Heart left ventricle (tissue), 16 donors: ENCODE results near the gene TRPV3. TPM values are rescaled to one million over a fixed set of nuclear protein-coding genes. Genes with fewer than 3 reads are reported as not detected.

Experiments
- ATAC-seq, 4 donors: fragments of 200-7000 bp; cut with Tn5 transposase; one replicate each; pipeline ENCODE4 v1.9.1; 2020 to 2022; ENCODE audit warnings: moderate library complexity in 4 of 4, mild to moderate bottlenecking in 3 of 4, moderate number of reproducible peaks in 1 of 4
- DNase-seq, 5 donors: peaks; one replicate each; pipeline ENCODE4 v3.0.0-alpha.2; 2020
- H3K27ac ChIP-seq, 12 donors: fragments of 200-600 bp; sonication (generic) in 4 of 12; one replicate each; pipeline versions ENCODE4 v1.5.0 to v1.8.0; 2016 to 2022; ENCODE audit warnings: mild to moderate bottlenecking in 2 of 12
- H3K27me3 ChIP-seq, 9 donors: fragments of 200-600 bp; sonication (generic) in 2 of 9; one replicate each; pipeline versions ENCODE4 v1.5.1 to v1.8.0; 2016 to 2022; ENCODE audit warnings: mild to moderate bottlenecking in 3 of 9
- H3K36me3 ChIP-seq, 9 donors: fragments of 200-600 bp; sonication (generic) in 2 of 9; one replicate each; pipeline versions ENCODE4 v1.5.0 to v1.8.0; 2018 to 2022; ENCODE audit warnings: mild to moderate bottlenecking in 2 of 9
- H3K4me1 ChIP-seq, 12 donors: fragments of 200-600 bp; sonication (generic) in 4 of 12; one replicate each; pipeline versions ENCODE4 v1.5.0 to v1.8.0; 2016 to 2022; ENCODE audit warnings: mild to moderate bottlenecking in 3 of 12
- H3K4me3 ChIP-seq, 12 donors: fragments of 200-600 bp; sonication (generic) in 4 of 12; one replicate each; pipeline versions ENCODE4 v1.5.0 to v1.8.0; 2017 to 2022; ENCODE audit warnings: mild to moderate bottlenecking in 9 of 12, moderate library complexity in 4 of 12
- H3K9me3 ChIP-seq, 12 donors: fragments of 200-600 bp; sonication (generic) in 4 of 12; one replicate each; pipeline versions ENCODE4 v1.5.0 to v1.8.0; 2016 to 2022; ENCODE audit warnings: mild to moderate bottlenecking in 1 of 12
- POLR2A ChIP-seq, 2 donors: fragments of 450-650 bp; IDR thresholded peaks; one replicate each; pipeline ENCODE4 v1.6.1; 2017; ENCODE audit warnings: antibody characterized with exemption in 2 of 2, mild to moderate bottlenecking in 2 of 2, moderate library complexity in 2 of 2
- WGBS, 4 donors: extraction: QIAGEN DNeasy Blood & Tissue Kit in 2 of 4; methylation state at CpG; one replicate each; pipeline versions ENCODE4 v1.1.5 to v1.1.7; 2013 to 2018; 5-methylcytosine and 5-hydroxymethylcytosine counted together
- intact Hi-C, 10 donors: fragments of 100-400 bp; cut with DNase I; formaldehyde crosslinking; loops; one replicate each; pipeline versions ENCODE4 v1.11.1 to v1.14.2; 2022
- polyA plus RNA-seq, 2 donors: library from polyadenylated mRNA; stranded (reverse); fragments of 200-250 nt; gene quantifications; one replicate each; pipeline ENCODE4 v1.2.3, GENCODE V29; 2013
- total RNA-seq, 9 donors: library from RNA; depleted of rRNA in 2 of 9; stranded (reverse); fragments of >200 nt in 2 of 9; fragmentation: NEBNext Ultra II Directional in 3 of 9; extraction: Animal tissue kit (Norgen Biotek cat#: 25700) in 3 of 9; gene quantifications; one replicate each; pipeline versions ENCODE4 v1.1.0 to v1.2.4, GENCODE V29; 2016 to 2023
- TF ChIP-seq, protein P1 (sequence below), 12 donors: fragments of 200-600 bp; sonication (generic) in 4 of 12; IDR thresholded peaks; one replicate each; pipeline versions ENCODE4 v1.5.0 to v1.8.0; 2018 to 2022; ENCODE audit warnings: antibody characterized with exemption in 12 of 12, mild to moderate bottlenecking in 5 of 12
- donor health status: ischemic (EF 13 %, LVEDD 7.1; RV severe dilation, severe dysfunction).
- donor health status: healthy with polysubstance abuse.
- donor health status: DM: no; HTN: yes; CAD: no.
- donor health status: DM: no; HTN: no; CAD: no.
- donor health status: ischemic (EF 25% LVEDD 6.9; RV normal size, moderate dysfunction).
- donor health status: ischemic (EF 25% LVEDD 5.7; RV mildly dilated, moderate dysfunction).
- donor health status: healthy.
- donor health status: DM: yes; HTN: yes; CAD: no.
- donor health status: ischemic (EF 35%, LVEDD 5.7; RV mildly dilated, moderate dysfunction).
- donor health status: nonischemic (EF 11% LVEDD 7.7; RV severe dilation, severe dysfunction).
- donor health status: DM: yes; HTN: yes; CAD: no.
- donor health status: PGD.
- donor health status: ischemic (EF 29% LVEDD 5.4; RV normal size, mild dysfunction).
- donor health status: nonischemic (EF 23%, LVEDD 6.1; RV moderate dilation, normal function).

TRPV3 gene
- total and polyA plus RNA-seq, 11 donors: 0.25 to 1.7 (median 0.77) TPM; not detected in 1

DNA sequence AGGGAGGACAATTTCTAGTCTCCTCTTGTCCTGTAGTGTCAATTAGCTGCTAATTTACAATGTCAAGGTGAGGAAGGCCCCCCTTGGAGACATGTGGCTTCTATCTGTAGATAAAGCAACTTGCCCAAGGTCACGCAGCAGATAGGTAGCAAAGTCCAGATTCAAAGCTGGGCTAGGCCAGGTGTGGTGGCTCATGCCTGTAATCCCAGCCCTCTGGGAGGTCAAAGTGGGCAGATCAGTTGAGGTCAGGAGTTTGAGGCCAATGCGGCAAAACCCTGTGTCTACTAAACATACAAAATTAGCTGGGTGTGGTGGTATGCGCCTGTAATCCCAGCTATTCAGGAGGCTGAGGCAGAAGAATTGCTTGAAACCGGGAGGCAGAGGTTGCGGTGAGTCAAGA is 11.1 kb downstream of the TRPV3 start:
- ATAC-seq: no peak
- no peak for DNase-seq
- H3K9me3 ChIP-seq: no peaks in the 10 kb centered on the region
- no peaks in the 10 kb centered on the region for H3K36me3 ChIP-seq
- TF ChIP-seq, protein P1, sequence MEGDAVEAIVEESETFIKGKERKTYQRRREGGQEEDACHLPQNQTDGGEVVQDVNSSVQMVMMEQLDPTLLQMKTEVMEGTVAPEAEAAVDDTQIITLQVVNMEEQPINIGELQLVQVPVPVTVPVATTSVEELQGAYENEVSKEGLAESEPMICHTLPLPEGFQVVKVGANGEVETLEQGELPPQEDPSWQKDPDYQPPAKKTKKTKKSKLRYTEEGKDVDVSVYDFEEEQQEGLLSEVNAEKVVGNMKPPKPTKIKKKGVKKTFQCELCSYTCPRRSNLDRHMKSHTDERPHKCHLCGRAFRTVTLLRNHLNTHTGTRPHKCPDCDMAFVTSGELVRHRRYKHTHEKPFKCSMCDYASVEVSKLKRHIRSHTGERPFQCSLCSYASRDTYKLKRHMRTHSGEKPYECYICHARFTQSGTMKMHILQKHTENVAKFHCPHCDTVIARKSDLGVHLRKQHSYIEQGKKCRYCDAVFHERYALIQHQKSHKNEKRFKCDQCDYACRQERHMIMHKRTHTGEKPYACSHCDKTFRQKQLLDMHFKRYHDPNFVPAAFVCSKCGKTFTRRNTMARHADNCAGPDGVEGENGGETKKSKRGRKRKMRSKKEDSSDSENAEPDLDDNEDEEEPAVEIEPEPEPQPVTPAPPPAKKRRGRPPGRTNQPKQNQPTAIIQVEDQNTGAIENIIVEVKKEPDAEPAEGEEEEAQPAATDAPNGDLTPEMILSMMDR (IDR thresholded peaks at IDR 0.05): no peak
- no peak for TF ChIP-seq POLR2A (IDR thresholded peaks at IDR 0.05)
- 90 to 97% (median 94%) methylated on average over 2 to 5 of the region's 5 CpGs for WGBS, 4 donors
- H3K4me3 ChIP-seq: no peak overlapping the region
- H3K27ac ChIP-seq: no peak overlapping the region
- intact Hi-C loops: no loop called here
- peaks cover 0 to 4% (median 0%) of the 10 kb centered on the region in 9 donors for H3K27me3 ChIP-seq
- H3K4me1 ChIP-seq: no peaks in the 10 kb centered on the region

GRCh38 chr17:3545151-3545550 is 12.5 kb downstream of the TRPV3 start:
- Histone ChIP-seq H3K4me1 (no peaks in the 10 kb centered on the region), H3K4me3 (no peak overlapping the region), H3K9me3 (no peaks in the 10 kb centered on the region), H3K27ac (no peak overlapping the region), H3K27me3 (peaks cover 0 to 4% (median 0%) of the 10 kb centered on the region in 9 donors), H3K36me3 (no peaks in the 10 kb centered on the region)
- WGBS, 4 donors: 48 to 63% (median 53%) methylated on average over 9 of the region's 9 CpGs
- ATAC-seq (no peak), DNase-seq (no peak)
- intact Hi-C loops: no loop called here
- TF ChIP-seq POLR2A (IDR thresholded peaks at IDR 0.05): no peak
- TF ChIP-seq, protein P1 (IDR thresholded peaks at IDR 0.05): no peak

DNA sequence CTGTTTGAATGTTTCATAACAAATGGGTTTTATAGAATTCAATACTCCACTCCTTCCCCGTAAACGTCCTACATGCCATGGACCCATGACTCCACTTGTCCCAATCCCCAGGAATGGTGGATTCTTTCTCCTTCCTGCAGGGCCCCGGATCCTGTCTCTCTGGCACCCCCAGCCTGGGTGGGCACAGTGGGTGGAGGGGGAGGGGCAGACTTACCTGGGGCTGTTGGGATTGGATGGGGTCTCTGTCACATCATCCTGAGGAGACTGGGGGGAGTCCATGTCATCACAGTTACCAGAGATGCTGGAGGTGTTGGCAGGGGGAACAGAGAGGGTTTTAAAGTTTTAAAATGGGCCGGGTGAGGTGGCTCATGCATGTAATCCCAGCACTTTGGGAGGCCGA is 13.2 kb downstream of the TRPV3 start:
- Histone ChIP-seq H3K4me1 (no peaks in the 10 kb centered on the region), H3K27me3 (peaks cover 0 to 4% (median 0%) of the 10 kb centered on the region in 9 donors), H3K4me3 (no peak overlapping the region), H3K9me3 (no peaks in the 10 kb centered on the region), H3K36me3 (no peaks in the 10 kb centered on the region), H3K27ac (no peak overlapping the region)
- ATAC-seq: no peak
- 82 to 86% (median 84%) methylated on average over 5 of the region's 5 CpGs for WGBS, 4 donors
- intact Hi-C loops: loop anchor here in 1 of 10 donors (5.0 kb wide), 1 partner anchor 48 kb away; no protein-coding TSS in a partner anchor
- TF ChIP-seq POLR2A (IDR thresholded peaks at IDR 0.05): no peak
- TF ChIP-seq, protein P1 (IDR thresholded peaks at IDR 0.05): no peak
- no peak for DNase-seq

DNA sequence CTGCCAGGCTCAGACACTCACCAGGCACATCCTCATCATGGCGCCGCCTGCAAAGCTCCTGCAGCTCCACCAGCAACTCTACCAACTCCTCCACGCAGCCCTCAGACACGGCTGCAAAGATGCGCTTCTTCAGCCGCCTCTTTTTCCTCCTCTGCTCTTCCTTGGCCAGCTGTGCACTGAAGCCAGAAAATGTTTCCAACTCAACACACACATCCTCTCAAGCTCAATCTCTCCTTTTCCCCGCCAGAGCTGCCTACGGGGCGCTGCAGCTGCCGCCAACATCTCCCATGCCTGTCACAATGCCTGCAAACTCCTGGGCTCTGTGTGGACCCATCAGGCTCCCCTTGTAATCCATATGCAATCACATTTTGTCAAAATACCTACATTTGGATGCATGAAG is 14.2 kb downstream of the TRPV3 start:
- H3K27ac ChIP-seq: no peak overlapping the region
- 68 to 75% (median 70%) methylated on average over 10 of the region's 10 CpGs for WGBS, 4 donors
- H3K4me3 ChIP-seq: no peak overlapping the region
- ATAC-seq (no peak), DNase-seq (no peak)
- no peaks in the 10 kb centered on the region for H3K36me3 ChIP-seq
- peaks cover 0 to 4% (median 0%) of the 10 kb centered on the region in 9 donors for H3K27me3 ChIP-seq
- no peaks in the 10 kb centered on the region for H3K4me1 ChIP-seq
- TF ChIP-seq POLR2A (IDR thresholded peaks at IDR 0.05): no peak
- TF ChIP-seq, protein P1 (IDR thresholded peaks at IDR 0.05): no peak
- intact Hi-C loops: loop anchor here in 1 of 10 donors (5.0 kb wide), 1 partner anchor 49 kb away; no protein-coding TSS in a partner anchor
- no peaks in the 10 kb centered on the region for H3K9me3 ChIP-seq
